HL-60 (cell line): ENCODE data around the gene GNAI1.

Source experiments
- DNase-seq, 2 experiments: peaks; one replicate each; pipeline ENCODE4 v3.0.0-alpha.2; 2010 to 2020; ENCODE audit warnings: low read depth in 1 of 2, low spot score in 1 of 2
- H3K27ac ChIP-seq: fragments of 250-450 bp; sonication (Bioruptor Pico); replicated peaks from 2 replicates; pipeline ENCODE4 v1.5.1; 2020; ENCODE audit warnings: mild to moderate bottlenecking, moderate library complexity
- H3K27me3 ChIP-seq: fragments of 250-450 bp; sonication (Bioruptor Pico); 2 replicates; pipeline ENCODE4 v1.5.1; 2021; ENCODE audit warnings: mild to moderate bottlenecking, moderate library complexity; ENCODE audit not compliant: insufficient read depth, poor library complexity, severe bottlenecking
- H3K4me3 ChIP-seq: replicated peaks from 2 replicates; pipeline ENCODE4 v1.5.1; 2011; ENCODE audit warnings: mild to moderate bottlenecking, control low read depth, low read length; ENCODE audit not compliant: insufficient read depth
- CTCF ChIP-seq: IDR thresholded peaks from one replicate; pipeline ENCODE4 v1.5.1; 2011; ENCODE audit warnings: low read length, control low read depth, inconsistent platforms; ENCODE audit not compliant: insufficient read depth
- GABPA ChIP-seq: IDR thresholded peaks from 2 replicates; pipeline ENCODE4 v1.6.1; 2012; ENCODE audit warnings: low read depth
- POLR2AphosphoS5 ChIP-seq: IDR thresholded peaks from 2 replicates; pipeline ENCODE4 v1.6.1; 2012; ENCODE audit warnings: low read depth
- REST ChIP-seq: IDR thresholded peaks from 2 replicates; pipeline ENCODE4 v1.6.1; 2012; ENCODE audit warnings: low read depth; ENCODE audit not compliant: insufficient replicate concordance
- SPI1 ChIP-seq: IDR thresholded peaks from 2 replicates; pipeline ENCODE4 v1.6.1; 2012; ENCODE audit warnings: low read depth, mild to moderate bottlenecking, borderline replicate concordance

Gene GNAI1

GRCh38 chr7:80230327-80230726 lies 95.7 kb downstream of the GNAI1 start:
- TF ChIP-seq SPI1 (no peak), POLR2AphosphoS5 (no peak), CTCF (no peak), GABPA (no peak), REST (no peak)
- no peaks in the 10 kb centered on the region for H3K27me3 ChIP-seq
- no peak overlapping the region for H3K4me3 ChIP-seq
- DNase-seq, result no peak
- no peak overlapping the region for H3K27ac ChIP-seq

- no peak overlapping the region for H3K27ac ChIP-seq
- no peaks in the 10 kb centered on the region for H3K27me3 ChIP-seq
- TF ChIP-seq REST (no peak), SPI1 (no peak)
- no peak overlapping the region for H3K4me3 ChIP-seq
- no peak for DNase-seq
Measured at GRCh38 chr7:80231707-80232106, 97.1 kb downstream of the GNAI1 start.

GRCh38 chr7:80232979-80233724 lies 98.5 kb downstream of the GNAI1 start:
- H3K27ac ChIP-seq, result no peak overlapping the region
- H3K27me3 ChIP-seq, result no peaks in the 10 kb centered on the region

More at GRCh38 chr7:80232979-80233724, 98.5 kb downstream of the GNAI1 start:
- no peak overlapping the region for H3K4me3 ChIP-seq
- TF ChIP-seq CTCF (no peak), REST (no peak), GABPA (no peak), SPI1 (no peak), POLR2AphosphoS5 (no peak)
- no peak for DNase-seq
